Measurements from ENCODE around the gene BRK1.
"Not testable (repeated sequence)": the region's sequence is repeated elsewhere in the genome, so short reads cannot be mapped to it uniquely, and the experiment has no call there.

GRCh38 chr3:10090774-10091173 lies 24.7 kb upstream of the BRK1 start:
- not testable (repeated sequence) for TF ChIP-seq SUZ12, NFRKB (IDR thresholded peaks at IDR 0.05)

Measured in HEK293T (cell line).